H9 (cell line): ENCODE measurements around the gene NDST1. TPM values are rescaled to one million over a fixed set of nuclear protein-coding genes. Genes with fewer than 3 reads are reported as not detected.

Experiments used
- DNase-seq: peaks from one replicate; pipeline ENCODE4 v3.0.0-alpha.2; 2017
- H2AFZ ChIP-seq: one replicate; pipeline ENCODE4 v1.6.1; 2013; ENCODE audit warnings: mild to moderate bottlenecking, low read length, control low read depth, moderate library complexity
- H2AK5ac ChIP-seq: 2 replicates; pipeline ENCODE4 v1.6.1; 2013; ENCODE audit warnings: low read length, control low read depth, mixed read lengths; ENCODE audit not compliant: insufficient read length
- H2BK120ac ChIP-seq: one replicate; pipeline ENCODE4 v1.6.1; 2013; ENCODE audit warnings: low read depth, mild to moderate bottlenecking, low read length, control low read depth, inconsistent platforms; ENCODE audit not compliant: poor library complexity, severe bottlenecking
- H2BK12ac ChIP-seq: 2 replicates; pipeline ENCODE4 v1.6.1; 2013; ENCODE audit warnings: low read length, control low read depth, mixed read lengths, low read depth; ENCODE audit not compliant: insufficient read length
- H2BK15ac ChIP-seq: 2 replicates; pipeline ENCODE4 v1.6.1; 2013; ENCODE audit warnings: low read depth, low read length, control low read depth
- H2BK20ac ChIP-seq: one replicate; pipeline ENCODE4 v1.6.1; 2013; ENCODE audit warnings: low read depth, mild to moderate bottlenecking, low read length, control low read depth, inconsistent platforms; ENCODE audit not compliant: poor library complexity, severe bottlenecking
- H2BK5ac ChIP-seq: 2 replicates; pipeline ENCODE4 v1.6.1; 2013; ENCODE audit warnings: low read length, control low read depth, mixed read lengths; ENCODE audit not compliant: insufficient read length
- H3K14ac ChIP-seq: 2 replicates; pipeline ENCODE4 v1.6.1; 2013; ENCODE audit warnings: low read length, control low read depth; ENCODE audit not compliant: insufficient read depth
- H3K18ac ChIP-seq: 2 replicates; pipeline ENCODE4 v1.6.1; 2013; ENCODE audit warnings: low read depth, mild to moderate bottlenecking, mixed read lengths, low read length, control low read depth; ENCODE audit not compliant: insufficient read length
- H3K23ac ChIP-seq: 2 replicates; pipeline ENCODE4 v1.6.1; 2013; ENCODE audit warnings: low read length, control low read depth, mixed read lengths, low read depth; ENCODE audit not compliant: insufficient read length
- H3K23me2 ChIP-seq: 2 replicates; pipeline ENCODE4 v1.6.1; 2013; ENCODE audit warnings: low read depth, mild to moderate bottlenecking, mixed read lengths, low read length, control low read depth; ENCODE audit not compliant: insufficient read length, poor library complexity, severe bottlenecking
- H3K27ac ChIP-seq: 2 replicates; pipeline ENCODE4 v1.5.1; 2013; ENCODE audit warnings: low read length, control low read depth, mixed read lengths, low read depth; ENCODE audit not compliant: insufficient read length
- H3K27me3 ChIP-seq: 2 replicates; pipeline ENCODE4 v1.6.1; 2013; ENCODE audit warnings: low read length, control low read depth, inconsistent platforms; ENCODE audit not compliant: insufficient read depth
- H3K4ac ChIP-seq: 2 replicates; pipeline ENCODE4 v1.6.1; 2013; ENCODE audit warnings: low read depth, mild to moderate bottlenecking, control low read depth, inconsistent platforms, low read length, moderate library complexity
- H3K4me1 ChIP-seq: 2 replicates; pipeline ENCODE4 v1.6.1; 2013; ENCODE audit warnings: low read length, control low read depth, inconsistent platforms; ENCODE audit not compliant: insufficient read depth
- H3K4me2 ChIP-seq: 2 replicates; pipeline ENCODE4 v1.6.1; 2013; ENCODE audit warnings: low read length, control low read depth, mixed read lengths; ENCODE audit not compliant: insufficient read length, insufficient read depth
- H3K56ac ChIP-seq: 2 replicates; pipeline ENCODE4 v1.6.1; 2013; ENCODE audit warnings: low read depth, mild to moderate bottlenecking, mixed read lengths, low read length, control low read depth; ENCODE audit not compliant: insufficient read length
- H3K79me1 ChIP-seq: 2 replicates; pipeline ENCODE4 v1.6.1; 2013; ENCODE audit warnings: low read depth, mild to moderate bottlenecking, moderate library complexity, low read length, control low read depth, inconsistent platforms; ENCODE audit not compliant: insufficient read depth, poor library complexity, severe bottlenecking
- H3K79me2 ChIP-seq: 2 replicates; pipeline ENCODE4 v1.6.1; 2013; ENCODE audit warnings: low read length, control low read depth, inconsistent platforms; ENCODE audit not compliant: insufficient read depth
- H3K9ac ChIP-seq: 2 replicates; pipeline ENCODE4 v1.6.1; 2013; ENCODE audit warnings: low read length, control low read depth, mixed read lengths; ENCODE audit not compliant: insufficient read length; ENCODE audit errors: extremely low read depth
- H3K9me3 ChIP-seq: one replicate; pipeline ENCODE4 v1.6.1; 2013; ENCODE audit warnings: low read depth, low read length, inconsistent platforms; ENCODE audit not compliant: control insufficient read depth
- H3T11ph ChIP-seq: one replicate; pipeline ENCODE4 v1.6.1; 2013; ENCODE audit warnings: mild to moderate bottlenecking, low read length, control low read depth, inconsistent platforms
- H4K20me1 ChIP-seq: one replicate; pipeline ENCODE4 v1.6.1; 2013; ENCODE audit not compliant: control insufficient read depth, insufficient read length, insufficient read depth
- H4K5ac ChIP-seq: 2 replicates; pipeline ENCODE4 v1.6.1; 2013; ENCODE audit warnings: low read depth, mild to moderate bottlenecking, mixed read lengths, low read length, control low read depth; ENCODE audit not compliant: insufficient read length
- H4K8ac ChIP-seq: replicated peaks from 2 replicates; pipeline ENCODE4 v1.6.1; 2013; ENCODE audit warnings: low read length, control low read depth, mixed read lengths, low read depth; ENCODE audit not compliant: insufficient read length
- H4K91ac ChIP-seq: 2 replicates; pipeline ENCODE4 v1.6.1; 2013; ENCODE audit warnings: low read depth, mild to moderate bottlenecking, moderate library complexity, mixed read lengths, low read length, control low read depth; ENCODE audit not compliant: insufficient read length
- H3K27ac Mint-ChIP-seq, 3 experiments: 2 replicates in 2 of 3; 3 replicates in 1 of 3; pipeline ENCODE4 v1.8.0; 2020 to 2021; ENCODE audit warnings: mixed read lengths in 3 of 3, mild to moderate bottlenecking in 1 of 3, moderate library complexity in 1 of 3
- H3K27me3 Mint-ChIP-seq: 2 replicates; pipeline ENCODE4 v1.8.0; 2021; ENCODE audit warnings: low read depth, mild to moderate bottlenecking, moderate library complexity, mixed read lengths
- H3K36me3 Mint-ChIP-seq, 3 experiments: 2 replicates in 2 of 3; 3 replicates in 1 of 3; pipeline ENCODE4 v1.8.0; 2020 to 2021; ENCODE audit warnings: low read depth in 3 of 3, mixed read lengths in 3 of 3; ENCODE audit not compliant: insufficient read depth in 1 of 3
- H3K4me1 Mint-ChIP-seq, 2 experiments: 2 replicates each; pipeline ENCODE4 v1.8.0; 2020; ENCODE audit warnings: mixed read lengths in 2 of 2
- H3K4me3 Mint-ChIP-seq, 2 experiments: 2 replicates in 1 of 2; 3 replicates in 1 of 2; pipeline ENCODE4 v1.8.0; 2020 to 2021; ENCODE audit warnings: mild to moderate bottlenecking in 2 of 2, mixed read lengths in 2 of 2, moderate library complexity in 1 of 2
- H3K9me3 Mint-ChIP-seq, 2 experiments: 2 replicates in 1 of 2; 3 replicates in 1 of 2; pipeline ENCODE4 v1.8.0; 2020; ENCODE audit warnings: mild to moderate bottlenecking in 2 of 2, mixed read lengths in 2 of 2, moderate library complexity in 1 of 2
- WGBS: extraction: QIAGEN DNeasy Blood & Tissue Kit; methylation state at CpG from one replicate; pipeline ENCODE4 v1.1.7; 2013; ENCODE audit warnings: missing lambda C conversion rate, low lambda C conversion rate, mixed read lengths; ENCODE audit not compliant: insufficient read length; ENCODE audit errors: extremely low coverage; 5-methylcytosine and 5-hydroxymethylcytosine counted together
- total RNA-seq: library from RNA; stranded (reverse); gene quantifications from 2 replicates; pipeline ENCODE4 v1.2.1, GENCODE V29; 2021
- TF ChIP-seq, protein P1 (sequence below): fragments of 200-600 bp; sonication (generic); conservative IDR thresholded peaks from 3 replicates; pipeline ENCODE4 v1.8.0; 2021; ENCODE audit warnings: antibody characterized with exemption, mild to moderate bottlenecking

The NDST1 gene
- total RNA-seq, 1 experiment from 2014 or later, result 65.5 TPM

DNA sequence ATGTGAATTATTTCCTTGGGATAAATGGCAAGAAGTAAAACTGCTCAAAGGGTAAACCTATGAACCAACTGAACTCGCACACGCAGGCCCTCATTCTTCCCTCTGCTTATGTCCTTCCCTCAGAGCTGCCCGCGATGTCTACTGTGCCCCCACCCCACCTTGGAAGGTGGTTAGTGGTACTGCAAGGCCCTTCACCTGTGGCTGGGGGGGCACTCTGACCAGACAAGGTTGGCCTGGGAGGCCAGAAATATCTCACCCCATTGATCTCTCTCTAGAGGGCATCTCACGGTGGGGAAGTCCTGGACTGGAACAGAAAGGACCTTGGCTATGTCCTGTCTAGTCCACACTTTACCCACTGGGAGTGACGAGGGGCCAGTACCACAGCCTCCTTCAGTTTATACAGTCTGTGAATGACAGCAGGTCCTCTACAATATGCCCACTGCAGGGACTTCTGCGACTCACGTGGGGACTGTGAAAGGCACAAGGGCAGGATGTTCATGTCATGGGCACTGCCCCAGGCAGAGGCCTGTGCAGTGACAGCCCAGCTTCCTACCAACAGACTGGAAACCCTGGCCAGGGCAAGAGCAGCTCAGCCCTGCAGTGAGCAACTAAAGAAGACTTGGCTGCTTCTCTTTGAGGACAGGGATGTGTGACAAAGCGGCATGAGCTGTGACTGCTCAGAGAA, 75.8 kb downstream of the NDST1 start:
- Histone ChIP-seq H3T11ph (no peak overlapping the region), H3K18ac (no peak overlapping the region), H2BK15ac (no peak overlapping the region), H4K91ac (no peak overlapping the region), H4K5ac (no peak overlapping the region), H4K8ac (no peak overlapping the region), H2AFZ (no peak overlapping the region), H3K79me1 (no peaks in the 10 kb centered on the region), H3K4ac (no peak overlapping the region), H3K9me3 (no peaks in the 10 kb centered on the region), H3K23me2 (no peaks in the 10 kb centered on the region), H3K23ac (no peak overlapping the region), H2AK5ac (no peak overlapping the region), H3K27ac (no peak overlapping the region), H2BK5ac (no peak overlapping the region), H3K4me1 (no peaks in the 10 kb centered on the region), H3K27me3 (no peaks in the 10 kb centered on the region), H3K14ac (no peak overlapping the region), H3K4me2 (no peak overlapping the region), H2BK20ac (no peak overlapping the region), H3K79me2 (no peaks in the 10 kb centered on the region), H2BK12ac (no peak overlapping the region), H2BK120ac (no peak overlapping the region), H3K56ac (no peak overlapping the region), H4K20me1 (peaks cover 4% of the 10 kb centered on the region), H3K9ac (no peak overlapping the region)
- H3K27ac Mint-ChIP-seq, result no peak overlapping the region
- no peaks in the 10 kb centered on the region for H3K36me3 Mint-ChIP-seq
- no CpG with 5 or more reads among the region's 9 CpGs for WGBS
- no peak for DNase-seq
- no peaks in the 10 kb centered on the region for H3K9me3 Mint-ChIP-seq
- peaks cover 4 to 6% of the 10 kb centered on the region in 2 experiments; a peak in 3 of 4 replicates for H3K4me1 Mint-ChIP-seq
- TF ChIP-seq, protein P1, sequence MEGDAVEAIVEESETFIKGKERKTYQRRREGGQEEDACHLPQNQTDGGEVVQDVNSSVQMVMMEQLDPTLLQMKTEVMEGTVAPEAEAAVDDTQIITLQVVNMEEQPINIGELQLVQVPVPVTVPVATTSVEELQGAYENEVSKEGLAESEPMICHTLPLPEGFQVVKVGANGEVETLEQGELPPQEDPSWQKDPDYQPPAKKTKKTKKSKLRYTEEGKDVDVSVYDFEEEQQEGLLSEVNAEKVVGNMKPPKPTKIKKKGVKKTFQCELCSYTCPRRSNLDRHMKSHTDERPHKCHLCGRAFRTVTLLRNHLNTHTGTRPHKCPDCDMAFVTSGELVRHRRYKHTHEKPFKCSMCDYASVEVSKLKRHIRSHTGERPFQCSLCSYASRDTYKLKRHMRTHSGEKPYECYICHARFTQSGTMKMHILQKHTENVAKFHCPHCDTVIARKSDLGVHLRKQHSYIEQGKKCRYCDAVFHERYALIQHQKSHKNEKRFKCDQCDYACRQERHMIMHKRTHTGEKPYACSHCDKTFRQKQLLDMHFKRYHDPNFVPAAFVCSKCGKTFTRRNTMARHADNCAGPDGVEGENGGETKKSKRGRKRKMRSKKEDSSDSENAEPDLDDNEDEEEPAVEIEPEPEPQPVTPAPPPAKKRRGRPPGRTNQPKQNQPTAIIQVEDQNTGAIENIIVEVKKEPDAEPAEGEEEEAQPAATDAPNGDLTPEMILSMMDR, result no peak
- H3K27me3 Mint-ChIP-seq, result peaks cover 2% of the 10 kb centered on the region
- no peak overlapping the region for H3K4me3 Mint-ChIP-seq
